Suppressor macrophage treated with lipopolysaccharide for 4 hours (primary cell): ENCODE results near the gene COL5A1.

Experiments used
- DNase-seq: peaks from one replicate; pipeline ENCODE4 v3.0.0-alpha.2; 2020

The COL5A1 gene

GRCh38 chr9:134802216-134802795 is 160.7 kb downstream of the COL5A1 start:
- DNase-seq = no peak

DNA sequence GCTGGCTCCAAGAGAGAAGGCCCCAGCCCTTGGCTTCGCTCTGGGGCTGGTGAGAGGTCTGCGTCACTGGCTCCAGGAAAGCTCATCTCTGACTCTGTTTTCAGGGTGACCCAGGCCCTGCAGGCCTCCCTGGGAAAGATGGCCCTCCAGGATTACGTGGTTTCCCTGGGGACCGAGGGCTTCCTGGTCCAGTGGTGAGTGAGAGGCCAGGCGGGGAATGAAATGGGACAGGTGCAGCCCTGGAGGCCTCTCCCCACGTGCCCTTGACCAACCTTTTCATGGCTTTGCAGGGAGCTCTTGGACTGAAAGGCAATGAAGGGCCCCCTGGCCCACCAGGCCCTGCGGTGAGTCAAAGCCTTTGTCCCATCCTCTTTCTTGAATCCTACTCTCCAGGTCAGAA is 163.3 kb downstream of the COL5A1 start:
- no peak for DNase-seq

GRCh38 chr9:134807716-134808446 is 166.3 kb downstream of the COL5A1 start:
- DNase-seq = no peak

DNA sequence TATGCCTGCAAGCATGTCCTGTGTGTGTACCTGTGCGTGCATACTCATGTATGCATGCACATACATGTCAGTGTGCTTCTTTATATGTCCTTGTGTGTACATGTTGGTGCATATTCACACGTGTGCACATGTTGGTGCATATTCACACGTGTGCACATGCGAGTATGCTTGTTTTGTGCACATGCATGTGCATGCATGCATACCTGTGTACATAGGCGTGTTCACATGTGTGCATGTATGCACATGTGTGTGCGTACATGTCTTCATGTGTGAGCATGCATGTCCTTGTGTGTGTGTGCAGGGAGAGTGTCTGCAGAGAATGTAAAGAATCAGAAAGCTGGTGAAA is 166.8 kb downstream of the COL5A1 start:
- no peak for DNase-seq

- DNase-seq = no peak
Measured at GRCh38 chr9:134809292-134809691, 167.7 kb downstream of the COL5A1 start.

DNA sequence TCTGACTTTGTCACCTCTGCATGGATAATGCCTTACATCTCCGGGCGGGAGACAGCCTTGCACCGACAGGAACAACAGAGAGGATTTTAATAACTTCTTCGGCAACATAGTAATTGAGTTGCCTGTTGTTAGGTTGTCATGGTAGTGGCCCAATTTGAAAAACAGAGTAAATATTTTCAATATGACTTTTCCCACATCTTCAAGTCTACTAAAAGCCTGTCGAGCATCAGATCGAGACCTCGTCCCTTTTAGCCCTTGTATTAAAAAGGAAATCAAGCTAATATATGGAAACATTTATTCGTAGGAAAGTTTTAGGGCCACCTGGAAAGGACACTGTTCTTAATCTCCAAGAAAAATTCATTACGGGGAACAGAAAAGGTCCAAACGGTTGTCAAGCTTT is 168.2 kb downstream of the COL5A1 start:
- no peak for DNase-seq

- no peak for DNase-seq
Measured at GRCh38 chr9:134811079-134811672, 169.6 kb downstream of the COL5A1 start.

- no peak for DNase-seq
Measured at GRCh38 chr9:134811673-134812342, 170.2 kb downstream of the COL5A1 start.

DNA sequence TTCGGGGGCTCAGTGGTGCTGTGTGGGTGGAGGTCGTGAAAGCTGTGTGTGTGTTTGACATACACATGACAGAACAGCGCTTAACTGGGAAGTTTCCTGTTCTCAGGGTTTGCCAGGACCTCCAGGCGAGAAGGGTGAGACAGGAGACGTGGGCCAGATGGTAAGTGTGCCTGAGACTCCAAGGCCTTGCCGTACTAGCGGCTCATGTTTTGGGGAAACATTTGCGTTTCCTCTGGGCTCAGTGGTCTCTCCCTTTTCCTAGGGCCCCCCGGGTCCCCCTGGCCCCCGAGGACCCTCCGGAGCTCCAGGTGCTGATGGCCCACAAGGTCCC is 170.7 kb downstream of the COL5A1 start:
- no peak for DNase-seq

DNA sequence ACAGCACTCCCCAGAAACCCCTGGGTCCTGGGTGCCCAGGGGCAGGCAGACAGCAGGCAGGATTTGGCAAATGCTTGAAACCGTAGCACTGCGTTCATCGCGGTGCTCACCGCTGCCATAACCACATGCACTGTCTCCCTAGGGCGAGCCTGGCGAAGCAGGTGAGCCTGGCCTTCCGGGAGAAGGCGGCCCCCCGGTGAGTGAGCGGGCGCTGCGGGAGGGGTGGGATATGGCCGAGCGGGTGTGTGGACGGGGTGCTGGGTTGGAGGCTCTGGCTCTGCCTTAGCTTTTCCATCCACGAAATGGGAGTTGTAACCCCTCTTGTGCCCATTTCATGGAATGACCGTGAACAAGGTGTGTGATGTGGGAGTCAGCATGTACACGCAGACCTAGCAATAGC is 172.2 kb downstream of the COL5A1 start:
- no peak for DNase-seq

GRCh38 chr9:134814598-134815215 is 173.1 kb downstream of the COL5A1 start:
- DNase-seq = no peak

DNA sequence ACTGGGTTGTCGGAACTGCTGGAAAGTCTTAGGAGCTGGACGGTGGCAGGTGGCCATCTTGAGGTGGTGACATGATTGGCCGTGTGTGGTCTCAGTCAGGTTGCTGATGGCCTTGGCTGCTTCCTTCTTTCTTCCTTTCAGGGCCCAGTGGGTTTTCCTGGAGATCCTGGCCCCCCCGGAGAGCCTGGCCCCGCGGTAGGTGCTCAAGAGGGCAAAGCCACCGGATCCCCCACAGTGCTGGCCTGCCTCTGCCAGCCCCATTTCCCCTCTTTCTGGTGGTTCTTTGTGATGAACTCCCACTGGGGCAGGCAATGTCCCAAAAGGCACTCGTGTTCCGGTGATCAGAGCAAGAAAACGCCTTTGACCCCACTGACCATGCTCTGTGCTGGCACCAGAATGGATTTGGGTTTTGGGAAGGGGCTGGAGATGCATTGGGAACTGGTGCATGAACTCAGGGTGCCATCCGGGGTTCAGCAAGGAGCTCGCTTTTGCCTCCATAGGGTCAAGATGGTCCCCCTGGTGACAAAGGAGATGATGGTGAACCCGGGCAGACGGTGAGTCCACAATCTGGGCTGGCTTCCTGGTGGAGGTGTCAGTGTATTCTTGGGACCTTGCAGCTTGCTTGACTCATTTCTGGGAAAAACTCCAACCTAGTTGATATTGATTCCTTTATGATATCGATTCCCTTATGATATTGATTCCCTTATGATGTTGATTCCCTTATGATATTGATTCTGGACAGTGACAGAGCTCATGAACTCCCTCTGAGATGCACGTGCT is 174.0 kb downstream of the COL5A1 start:
- DNase-seq = no peak

DNA sequence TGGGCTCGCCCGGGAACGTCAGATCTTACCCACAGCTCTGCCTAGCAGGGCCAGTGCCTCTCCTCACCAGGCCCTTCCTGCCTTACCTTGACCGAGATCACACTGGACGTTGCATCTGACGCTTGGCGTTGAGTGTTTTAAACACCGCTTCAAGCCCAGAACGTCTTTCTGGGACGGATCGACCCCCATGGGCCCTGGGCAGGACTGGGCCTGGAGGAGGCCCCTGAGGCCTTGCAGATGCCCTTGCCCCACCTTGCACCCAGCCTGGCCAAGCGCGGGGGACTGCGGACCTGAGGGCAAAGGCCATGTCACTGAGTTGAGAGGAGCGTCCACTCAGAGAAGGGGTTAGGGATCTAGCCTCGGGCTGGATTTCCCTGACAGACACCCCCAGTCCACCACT is 174.7 kb downstream of the COL5A1 start:
- DNase-seq = no peak

- no peak for DNase-seq
Measured at GRCh38 chr9:134818000-134818568, 176.5 kb downstream of the COL5A1 start.

DNA sequence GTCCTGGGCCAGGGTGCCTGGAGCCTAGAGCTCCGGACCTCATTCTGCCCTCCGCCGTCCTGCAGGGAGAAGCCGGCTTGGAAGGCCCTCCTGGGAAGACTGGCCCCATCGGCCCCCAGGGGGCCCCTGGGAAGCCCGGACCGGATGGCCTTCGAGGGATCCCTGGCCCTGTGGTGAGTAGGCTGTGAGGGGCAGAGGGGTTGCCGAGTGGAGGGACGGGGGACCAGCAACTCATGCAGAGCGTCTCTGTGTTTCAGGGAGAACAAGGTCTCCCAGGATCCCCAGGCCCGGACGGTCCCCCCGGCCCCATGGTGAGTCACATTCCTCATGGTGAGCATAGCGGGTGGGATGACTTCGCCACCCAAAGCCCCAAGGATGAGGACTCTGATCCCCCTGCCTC is 177.0 kb downstream of the COL5A1 start:
- DNase-seq = no peak

DNA sequence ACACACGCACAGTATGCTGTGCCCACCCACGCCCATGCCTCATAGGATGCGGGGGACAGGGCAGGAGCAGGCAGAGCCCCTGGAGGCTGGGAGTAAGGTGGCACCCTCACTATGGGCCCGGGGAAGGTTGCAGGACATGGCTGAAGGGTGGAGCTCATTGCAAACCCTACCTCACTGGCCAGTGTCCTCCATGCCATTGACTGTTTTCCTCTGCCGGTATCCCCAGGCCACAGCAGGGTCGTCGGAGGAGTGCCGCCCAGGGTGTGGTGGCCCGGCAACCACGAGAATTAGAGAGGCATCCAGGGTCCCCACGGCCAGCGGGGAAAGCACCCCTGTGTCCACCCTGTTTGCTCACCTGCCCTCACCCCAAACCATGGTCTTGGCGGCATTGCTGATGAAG is 179.3 kb downstream of the COL5A1 start:
- no peak for DNase-seq

GRCh38 chr9:134822541-134822940 is 180.9 kb downstream of the COL5A1 start:
- no peak for DNase-seq

GRCh38 chr9:134823623-134824022 is 182.0 kb downstream of the COL5A1 start:
- DNase-seq = no peak

DNA sequence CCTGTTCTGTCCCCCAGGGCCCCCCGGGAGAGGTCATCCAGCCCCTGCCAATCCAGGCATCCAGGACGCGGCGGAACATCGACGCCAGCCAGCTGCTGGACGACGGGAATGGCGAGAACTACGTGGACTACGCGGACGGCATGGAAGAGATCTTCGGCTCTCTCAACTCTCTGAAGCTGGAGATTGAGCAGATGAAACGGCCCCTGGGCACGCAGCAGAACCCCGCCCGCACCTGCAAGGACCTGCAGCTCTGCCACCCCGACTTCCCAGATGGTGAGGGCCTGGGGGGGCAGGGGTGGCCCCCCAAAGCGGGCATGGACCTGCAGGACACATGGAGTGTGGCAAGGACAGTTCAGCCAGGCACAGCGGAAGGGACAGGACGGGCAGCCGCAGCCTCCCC is 183.0 kb downstream of the COL5A1 start:
- no peak for DNase-seq

- no peak for DNase-seq
Measured at GRCh38 chr9:134825025-134825424, 183.4 kb downstream of the COL5A1 start.

DNA sequence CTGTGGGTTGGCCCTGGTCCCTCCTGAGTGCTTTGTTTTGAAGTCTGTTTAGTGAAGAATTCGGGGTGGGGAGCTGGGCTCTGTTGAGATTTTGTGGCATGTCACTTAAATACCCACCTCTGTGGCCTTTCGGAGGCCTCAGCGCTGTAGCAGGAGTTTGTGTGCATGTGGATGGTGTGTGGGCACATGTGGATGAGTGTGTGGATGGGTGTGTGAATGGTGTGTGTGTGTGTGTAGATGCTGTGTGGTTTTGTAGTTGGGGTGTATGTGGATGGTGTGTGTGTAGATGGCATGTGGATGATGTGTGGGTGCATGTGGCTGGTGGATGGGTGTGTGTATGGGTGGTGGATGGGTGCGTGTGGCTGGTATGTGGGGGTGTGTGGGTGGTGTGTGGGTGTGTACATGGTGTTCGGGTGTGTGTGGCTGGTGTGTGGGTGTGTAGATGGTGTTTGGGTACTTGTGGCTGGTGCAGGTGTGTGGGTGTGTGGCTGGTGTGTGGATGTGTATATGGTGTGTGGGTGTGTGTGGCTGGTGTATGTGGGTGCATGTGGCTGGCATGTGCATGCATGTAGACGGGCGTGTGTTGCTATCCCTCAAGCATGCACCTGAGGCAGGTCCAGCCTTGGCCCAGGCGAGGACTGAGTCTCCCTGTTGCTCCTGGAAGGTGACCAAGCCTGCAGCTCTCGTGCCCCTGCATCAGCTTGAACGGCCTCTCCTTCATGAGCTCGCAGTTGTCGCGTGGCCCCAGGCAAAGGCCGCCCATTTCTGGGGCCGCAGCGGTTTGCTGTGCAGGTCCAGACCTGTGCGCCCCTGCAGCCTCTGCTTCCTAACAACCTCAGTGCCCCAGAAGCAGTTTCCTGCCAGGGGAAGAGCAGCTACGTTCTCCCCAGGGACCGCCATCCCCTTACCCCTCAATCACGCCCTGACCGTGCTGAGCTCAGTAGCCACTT is 185.0 kb downstream of the COL5A1 start:
- no peak for DNase-seq
